Measurements from ENCODE around the gene NCBP2L. TPM values are rescaled to one million over a fixed set of nuclear protein-coding genes. Genes with fewer than 3 reads are reported as not detected.

NCBP2L gene
- total RNA-seq, 1 donor: under 0.01 TPM

Other genes starting within 250 kb of the NCBP2L start
- gene PRPS1, start 149.2 kb upstream of the NCBP2L start, total RNA-seq: 38.5 TPM
- 347 TPM for gene TSC22D3, start 1.9 kb upstream of the NCBP2L start, total RNA-seq
- 0.54 TPM for gene MID2, start 48.1 kb downstream of the NCBP2L start, total RNA-seq
- gene TEX13B, start 204.6 kb downstream of the NCBP2L start, total RNA-seq: not detected